Body of pancreas (tissue), 4 donors: ENCODE data around the gene EIF2AK3. TPM values are rescaled to one million over a fixed set of nuclear protein-coding genes. Genes with fewer than 3 reads are reported as not detected.
"Not testable (repeated sequence)": the region's sequence is repeated elsewhere in the genome, so short reads cannot be mapped to it uniquely, and the experiment has no call there.

Source experiments
- ATAC-seq: fragments of 150-250 bp; one replicate; pipeline ENCODE4 v1.9.1; 2016
- DNase-seq, 4 donors: peaks; one replicate each; pipeline ENCODE4 v3.0.0-alpha.2; 2019
- H3K27ac ChIP-seq, 4 donors: fragments of 200-600 bp; sonication (generic); 1 replicate in 3 of 4; 2 replicates in 1 of 4; pipeline versions ENCODE4 v1.5.1 to v1.6.1; 2016 to 2019; ENCODE audit warnings: mild to moderate bottlenecking in 1 of 4, mixed read lengths in 1 of 4, moderate library complexity in 1 of 4
- H3K27me3 ChIP-seq, 2 donors: fragments of 200-600 bp; sonication (generic); one replicate each; pipeline ENCODE4 v1.6.0; 2016; ENCODE audit warnings: mild to moderate bottlenecking in 1 of 2
- H3K36me3 ChIP-seq, 2 donors: fragments of 200-600 bp; sonication (generic); replicated peaks in 1 of 2; 2 replicates each; pipeline ENCODE4 v1.5.1; 2016; ENCODE audit warnings: low read depth in 2 of 2; ENCODE audit not compliant: insufficient read depth in 1 of 2
- H3K4me1 ChIP-seq: fragments of 200-600 bp; sonication (generic); one replicate; pipeline ENCODE4 v1.6.0; 2016
- H3K4me3 ChIP-seq, 2 donors: fragments of 200-600 bp; sonication (generic); 1 replicate in 1 of 2; 2 replicates in 1 of 2; pipeline ENCODE4 v1.5.1; 2016 to 2019
- H3K9me3 ChIP-seq, 3 donors: fragments of 200-600 bp; sonication (generic); 1 replicate in 2 of 3; 2 replicates in 1 of 3; pipeline ENCODE4 v1.5.1; 2016
- CTCF ChIP-seq, 7 experiments: fragments of 450-650 bp in 4 of 7; fragments of 200-600 bp in 3 of 7; sonication (generic) in 3 of 7; IDR thresholded peaks; one replicate each; pipeline ENCODE4 v1.5.1; 2016 to 2019; ENCODE audit warnings: antibody characterized with exemption in 7 of 7
- POLR2A ChIP-seq, 3 donors: fragments of 450-650 bp; IDR thresholded peaks; one replicate each; pipeline ENCODE4 v1.6.1; 2016; ENCODE audit warnings: antibody characterized with exemption in 3 of 3, mild to moderate bottlenecking in 2 of 3
- WGBS, 2 donors: methylation state at CpG; one replicate each; pipeline ENCODE4 v1.1.5; 2017; 5-methylcytosine and 5-hydroxymethylcytosine counted together
- intact Hi-C: fragments of 100-400 bp; cut with DNase I; formaldehyde crosslinking; loops from one replicate; pipeline ENCODE4 v1.15.1; 2023
- total RNA-seq, 2 donors: library from RNA; depleted of rRNA; stranded (reverse); fragments of >200 nt; gene quantifications; one replicate each; pipeline ENCODE4 v1.1.0, GENCODE V29; 2016

EIF2AK3 gene
- total RNA-seq, 2 donors from 2014 or later: 42.5 to 43.6 TPM

GRCh38 chr2:88557290-88557689, 70.0 kb downstream of the EIF2AK3 start:
- H3K27me3 ChIP-seq: no peaks in the 10 kb centered on the region
- no peaks in the 10 kb centered on the region for H3K9me3 ChIP-seq
- intact Hi-C loops: no loop called here
- no peak for ATAC-seq
- WGBS, 2 donors: 88 to 100% methylated on average over 1 of the region's 1 CpG
- no peaks in the 10 kb centered on the region for H3K4me1 ChIP-seq
- TF ChIP-seq CTCF (IDR thresholded peaks at IDR 0.05) (no peak), POLR2A (IDR thresholded peaks at IDR 0.05) (no peak)
- H3K27ac ChIP-seq: no peak overlapping the region
- no peak for DNase-seq
- no peak overlapping the region for H3K4me3 ChIP-seq
- H3K36me3 ChIP-seq: peaks cover 0 to 38% of the 10 kb centered on the region in 2 donors

- TF ChIP-seq POLR2A (IDR thresholded peaks at IDR 0.05): no peak
- TF ChIP-seq CTCF (IDR thresholded peaks at IDR 0.05): no peak
- no peak for DNase-seq
- H3K27ac ChIP-seq: no peak overlapping the region
These were observed 71.2 kb downstream of the EIF2AK3 start for GRCh38 chr2:88556026-88556425.

GRCh38 chr2:88554189-88554588, 73.1 kb downstream of the EIF2AK3 start:
- no peak overlapping the region for H3K27ac ChIP-seq
- no peaks in the 10 kb centered on the region for H3K9me3 ChIP-seq
- no peak overlapping the region for H3K4me3 ChIP-seq
- ATAC-seq (no peak), DNase-seq (no peak)
- no peaks in the 10 kb centered on the region for H3K4me1 ChIP-seq
- 78 to 86% methylated on average over 5 of the region's 5 CpGs for WGBS, 2 donors
- H3K27me3 ChIP-seq: no peaks in the 10 kb centered on the region
- TF ChIP-seq CTCF (IDR thresholded peaks at IDR 0.05) (peak in 4 of 7 experiments; percentile 27 to 42 (median 38)), POLR2A (IDR thresholded peaks at IDR 0.05) (no peak)
- H3K36me3 ChIP-seq: peaks cover 0 to 17% of the 10 kb centered on the region in 2 donors
- intact Hi-C loops: no loop called here

More at GRCh38 chr2:88556026-88556425, 71.2 kb downstream of the EIF2AK3 start:
- Histone ChIP-seq H3K4me3 (no peak overlapping the region), H3K9me3 (no peaks in the 10 kb centered on the region), H3K4me1 (no peaks in the 10 kb centered on the region), H3K27me3 (no peaks in the 10 kb centered on the region), H3K36me3 (peaks cover 0 to 32% of the 10 kb centered on the region in 2 donors)
- ATAC-seq: no peak
- 82 to 88% methylated on average over 7 of the region's 7 CpGs for WGBS, 2 donors
- intact Hi-C loops: no loop called here

- no peak overlapping the region for H3K4me3 ChIP-seq
- no peak overlapping the region for H3K27ac ChIP-seq
- TF ChIP-seq CTCF (IDR thresholded peaks at IDR 0.05) (no peak), POLR2A (IDR thresholded peaks at IDR 0.05) (no peak)
- no peaks in the 10 kb centered on the region for H3K36me3 ChIP-seq
- no peaks in the 10 kb centered on the region for H3K4me1 ChIP-seq
- H3K9me3 ChIP-seq: no peaks in the 10 kb centered on the region
- DNase-seq (no peak), ATAC-seq (no peak)
- H3K27me3 ChIP-seq: no peaks in the 10 kb centered on the region
- intact Hi-C loops: no loop called here
- WGBS, 2 donors: 14 to 19% methylated on average over 24 to 36 of the region's 36 CpGs
These were observed 77.5 kb downstream of the EIF2AK3 start for GRCh38 chr2:88549616-88550292.

- DNase-seq, H3K4me3 ChIP-seq, ATAC-seq, H3K27me3 ChIP-seq, intact Hi-C loops, H3K4me1 ChIP-seq, H3K27ac ChIP-seq, H3K36me3 ChIP-seq, H3K9me3 ChIP-seq: not testable (repeated sequence)
- 73 to 82% methylated on average over 4 of the region's 4 CpGs for WGBS, 2 donors
These were observed 81.0 kb downstream of the EIF2AK3 start for GRCh38 chr2:88546291-88546690.
